Measurements from ENCODE around the gene UQCRHL. TPM values are rescaled to one million over a fixed set of nuclear protein-coding genes. Genes with fewer than 3 reads are reported as not detected.
A peak's percentile ranks its signal among the peaks of the same experiment; 100 is the strongest.

Gene UQCRHL
- polyA plus RNA-seq, 2 of the 4 experiments (the other 2 are of a cell fraction): 0.68 to 4.1 TPM

- Histone ChIP-seq H3K4me2 (peak within 1 kb of the TSS; percentile 85), H3K27ac (peak within 1 kb of the TSS; percentile 94 to 99), H3K4me3 (peak within 1 kb of the TSS; percentile 97), H3K4me1 (peaks cover 46% of the 10 kb centered on the region), H3K9me3 (no peaks in the 10 kb centered on the region)
- POLR2A ChIA-PET: no interaction called here
- TF ChIP-seq ZFP36 (IDR thresholded peaks at IDR 0.05; ENCODE audit: borderline replicate concordance, partially characterized antibody) (no peak), JUN (IDR thresholded peaks at IDR 0.05) (peak in 1 of 2 experiments; percentile 52; a peak in 2 of 5 replicates), ZNF302 (CRISPR knock-in tag; IDR thresholded peaks at IDR 0.05) (no peak), CEBPB (IDR thresholded peaks at IDR 0.05) (no peak)
- 60% methylated on average over 5 of the region's 58 CpGs for WGBS (ENCODE audit: missing lambda C conversion rate)
- DNase-seq (ENCODE audit: low read depth in 1 of 2, low spot score in 1 of 2) (no peak), FAIRE-seq (no peak), ATAC-seq (peak; percentile 41 to 44; a peak in 3 of 6 replicates)
- CTCF ChIA-PET: interaction anchor here (1.5 kb wide), 1 partner anchor 17 kb away, joined by 7 read pairs; no protein-coding TSS in a partner anchor
Measured at GRCh38 chr1:15758343-15758931, 49.0 kb downstream of the UQCRHL start, which contains the start of gene FBLIM1. Gene FBLIM1, plus strand, starts transcription at chr1:15758795. Its CDS starts 6,189 bp downstream, at chr1:15764984.

- TF ChIP-seq RAD21 (conservative IDR thresholded peaks at IDR 0.05 in 1 of 2, IDR thresholded peaks at IDR 0.05 in 1 of 2): no peak
- TF ChIP-seq, protein P1, sequence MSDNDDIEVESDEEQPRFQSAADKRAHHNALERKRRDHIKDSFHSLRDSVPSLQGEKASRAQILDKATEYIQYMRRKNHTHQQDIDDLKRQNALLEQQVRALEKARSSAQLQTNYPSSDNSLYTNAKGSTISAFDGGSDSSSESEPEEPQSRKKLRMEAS (IDR thresholded peaks at IDR 0.05): no peak
- TF ChIP-seq MAZ (IDR thresholded peaks at IDR 0.05; ENCODE audit: borderline replicate concordance, low read depth, low read length): no peak
- no peak for TF ChIP-seq ZSCAN20 (CRISPR knock-in tag; IDR thresholded peaks at IDR 0.05)
- no peak for TF ChIP-seq ZC3H11A (IDR thresholded peaks at IDR 0.05)
- TF ChIP-seq SMC3 (IDR thresholded peaks at IDR 0.05): no peak
- TF ChIP-seq BCL3 (IDR thresholded peaks at IDR 0.05): no peak
- TF ChIP-seq JUN (IDR thresholded peaks at IDR 0.05): no peak
- no peak for TF ChIP-seq CBX8 (IDR thresholded peaks at IDR 0.05)
- no peak for TF ChIP-seq ATOH8 (CRISPR knock-in tag; IDR thresholded peaks at IDR 0.05; ENCODE audit: low read depth)
- Histone ChIP-seq H3K4me1 (peaks cover 46% of the 10 kb centered on the region), H3K4me2 (peak overlapping the region; percentile 85), H3K9me3 (no peaks in the 10 kb centered on the region), H3K4me3 (peak overlapping the region; percentile 97), H3K27ac (peak overlapping the region; percentile 94 to 99)
- 49% methylated on average over 15 of the region's 24 CpGs for WGBS (ENCODE audit: missing lambda C conversion rate)
- POLR2A ChIA-PET: no interaction called here
- no peak for FAIRE-seq
- CTCF ChIA-PET: interaction anchor here (0.9 to 1.5 kb wide), 2 partner anchors 16 to 140 kb away, joined by 3 to 7 read pairs; no protein-coding TSS in a partner anchor
- no peak for DNase-seq (ENCODE audit: low read depth in 1 of 2, low spot score in 1 of 2)
- peak; percentile 19 to 21; a peak in 4 of 6 replicates for ATAC-seq
Measured at GRCh38 chr1:15757575-15758342, 49.7 kb downstream of the UQCRHL start.

Other genes starting within 250 kb of the UQCRHL start
- 10.3 and 10.7 TPM in 2 replicates for gene AGMAT, start 222.6 kb downstream of the UQCRHL start, polyA plus RNA-seq (2011; rRNA removed)
- gene AGMAT, start 222.6 kb downstream of the UQCRHL start, polyA plus RNA-seq (2017; fragmentation: RNase III; extraction: RNeasy Plus Mini Kit Qiagen cat#74134 plus additional on column Dnase treatment): 11.9 to 13.1 TPM (median 12.9 TPM) in 3 replicates
- 8.6 and 11.1 TPM in 2 replicates for gene DDI2, start 190.2 kb downstream of the UQCRHL start, polyA plus RNA-seq (2011; rRNA removed)
- 5.5 to 7.0 TPM (median 6.3 TPM) in 3 replicates for gene DDI2, start 190.2 kb downstream of the UQCRHL start, polyA plus RNA-seq (2017; fragmentation: RNase III; extraction: RNeasy Plus Mini Kit Qiagen cat#74134 plus additional on column Dnase treatment)
- gene PLEKHM2, start 123.3 kb downstream of the UQCRHL start, polyA plus RNA-seq (2011; rRNA removed): 14.7 and 19.4 TPM in 2 replicates
- gene PLEKHM2, start 123.3 kb downstream of the UQCRHL start, polyA plus RNA-seq (2017; fragmentation: RNase III; extraction: RNeasy Plus Mini Kit Qiagen cat#74134 plus additional on column Dnase treatment): 20.0 to 21.8 TPM (median 21.5 TPM) in 3 replicates
- 0.12 and 0.19 TPM in 2 replicates for gene SLC25A34, start 71.4 kb downstream of the UQCRHL start, polyA plus RNA-seq (2011; rRNA removed)
- gene SLC25A34, start 71.4 kb downstream of the UQCRHL start, polyA plus RNA-seq (2017; fragmentation: RNase III; extraction: RNeasy Plus Mini Kit Qiagen cat#74134 plus additional on column Dnase treatment): 0.19 to 0.31 TPM (median 0.26 TPM) in 3 replicates
- gene TMEM82, start 65.2 kb downstream of the UQCRHL start, polyA plus RNA-seq (2011; rRNA removed): not detected in 2 replicates
- not detected in 3 replicates for gene TMEM82, start 65.2 kb downstream of the UQCRHL start, polyA plus RNA-seq (2017; fragmentation: RNase III; extraction: RNeasy Plus Mini Kit Qiagen cat#74134 plus additional on column Dnase treatment)
- gene FBLIM1, start 48.9 kb downstream of the UQCRHL start, polyA plus RNA-seq (2011; rRNA removed): 24.6 and 28.9 TPM in 2 replicates
- gene FBLIM1, start 48.9 kb downstream of the UQCRHL start, polyA plus RNA-seq (2017; fragmentation: RNase III; extraction: RNeasy Plus Mini Kit Qiagen cat#74134 plus additional on column Dnase treatment): 33.9 to 39.4 TPM (median 38.1 TPM) in 3 replicates
- gene SPEN, start 40.1 kb upstream of the UQCRHL start, polyA plus RNA-seq (2011; rRNA removed): 7.0 and 14.3 TPM in 2 replicates
- gene SPEN, start 40.1 kb upstream of the UQCRHL start, polyA plus RNA-seq (2017; fragmentation: RNase III; extraction: RNeasy Plus Mini Kit Qiagen cat#74134 plus additional on column Dnase treatment): 12.2 to 21.2 TPM (median 15.5 TPM) in 3 replicates
- 13.8 and 14.9 TPM in 2 replicates for gene ZBTB17, start 168.5 kb upstream of the UQCRHL start, polyA plus RNA-seq (2011; rRNA removed)
- 14.1 to 17.6 TPM (median 16.5 TPM) in 3 replicates for gene ZBTB17, start 168.5 kb upstream of the UQCRHL start, polyA plus RNA-seq (2017; fragmentation: RNase III; extraction: RNeasy Plus Mini Kit Qiagen cat#74134 plus additional on column Dnase treatment)
- gene SRARP, start 196.6 kb upstream of the UQCRHL start, polyA plus RNA-seq (2011; rRNA removed): not detected in 2 replicates
- 0.03 TPM in 1 of 3 replicates, not detected in the others for gene SRARP, start 196.6 kb upstream of the UQCRHL start, polyA plus RNA-seq (2017; fragmentation: RNase III; extraction: RNeasy Plus Mini Kit Qiagen cat#74134 plus additional on column Dnase treatment)
- not detected in 2 replicates for gene HSPB7, start 210.4 kb upstream of the UQCRHL start, polyA plus RNA-seq (2011; rRNA removed)
- not detected in 3 replicates for gene HSPB7, start 210.4 kb upstream of the UQCRHL start, polyA plus RNA-seq (2017; fragmentation: RNase III; extraction: RNeasy Plus Mini Kit Qiagen cat#74134 plus additional on column Dnase treatment)
- gene CLCNKA, start 214.4 kb upstream of the UQCRHL start, polyA plus RNA-seq (2011; rRNA removed): not detected in 2 replicates
- 0.05 to 0.07 TPM (median 0.06 TPM) in 3 replicates for gene CLCNKA, start 214.4 kb upstream of the UQCRHL start, polyA plus RNA-seq (2017; fragmentation: RNase III; extraction: RNeasy Plus Mini Kit Qiagen cat#74134 plus additional on column Dnase treatment)
- 0.11 and 0.14 TPM in 2 replicates for gene CLCNKB, start 236.1 kb upstream of the UQCRHL start, polyA plus RNA-seq (2011; rRNA removed)
- 0.07 to 0.18 TPM (median 0.08 TPM) in 3 replicates for gene CLCNKB, start 236.1 kb upstream of the UQCRHL start, polyA plus RNA-seq (2017; fragmentation: RNase III; extraction: RNeasy Plus Mini Kit Qiagen cat#74134 plus additional on column Dnase treatment)

All from A549 (cell line).